Activated T-cell treated with anti-CD3 and anti-CD28 coated beads, Interleukin-2, amount 50 U/mL, for 72 hours (primary cell): ENCODE data around the gene CTBP2. TPM values are rescaled to one million over a fixed set of nuclear protein-coding genes. Genes with fewer than 3 reads are reported as not detected.

Experiments
- ATAC-seq, 2 donors: fragments of 150-1000 bp; cut with Tn5 transposase; replicated peaks in 1 of 2; 2 replicates each; pipeline ENCODE4 v1.10.0; 2021; ENCODE audit warnings: moderate library complexity in 2 of 2, mild to moderate bottlenecking in 1 of 2
- DNase-seq, 2 donors: peaks; one replicate each; pipeline ENCODE4 v3.0.0; 2021 to 2022; ENCODE audit warnings: mixed read lengths in 1 of 2
- H3K27ac Mint-ChIP-seq: one replicate; pipeline ENCODE4 v1.8.0; 2022; ENCODE audit warnings: mild to moderate bottlenecking, moderate library complexity, mixed read lengths
- H3K27me3 Mint-ChIP-seq: one replicate; pipeline ENCODE4 v1.8.0; 2022; ENCODE audit warnings: low read depth, mixed read lengths
- H3K36me3 Mint-ChIP-seq, 2 donors: one replicate each; pipeline ENCODE4 v1.8.0; 2022; ENCODE audit warnings: mixed read lengths in 2 of 2, mild to moderate bottlenecking in 1 of 2; ENCODE audit not compliant: insufficient read depth in 2 of 2
- H3K4me1 Mint-ChIP-seq: one replicate; pipeline ENCODE4 v1.8.0; 2022; ENCODE audit warnings: low read depth, mixed read lengths
- H3K4me3 Mint-ChIP-seq, 2 donors: one replicate each; pipeline ENCODE4 v1.8.0; 2022; ENCODE audit warnings: mild to moderate bottlenecking in 2 of 2, mixed read lengths in 2 of 2, moderate library complexity in 2 of 2
- H3K9me3 Mint-ChIP-seq, 2 donors: one replicate each; pipeline ENCODE4 v1.8.0; 2022; ENCODE audit warnings: mixed read lengths in 2 of 2
- total RNA-seq, 2 donors: library from RNA; stranded (reverse); gene quantifications; one replicate each; pipeline ENCODE4 v1.2.3, GENCODE V29; 2022

The CTBP2 gene
- total RNA-seq, 2 donors from 2014 or later = 0.72 to 2.5 TPM

DNA sequence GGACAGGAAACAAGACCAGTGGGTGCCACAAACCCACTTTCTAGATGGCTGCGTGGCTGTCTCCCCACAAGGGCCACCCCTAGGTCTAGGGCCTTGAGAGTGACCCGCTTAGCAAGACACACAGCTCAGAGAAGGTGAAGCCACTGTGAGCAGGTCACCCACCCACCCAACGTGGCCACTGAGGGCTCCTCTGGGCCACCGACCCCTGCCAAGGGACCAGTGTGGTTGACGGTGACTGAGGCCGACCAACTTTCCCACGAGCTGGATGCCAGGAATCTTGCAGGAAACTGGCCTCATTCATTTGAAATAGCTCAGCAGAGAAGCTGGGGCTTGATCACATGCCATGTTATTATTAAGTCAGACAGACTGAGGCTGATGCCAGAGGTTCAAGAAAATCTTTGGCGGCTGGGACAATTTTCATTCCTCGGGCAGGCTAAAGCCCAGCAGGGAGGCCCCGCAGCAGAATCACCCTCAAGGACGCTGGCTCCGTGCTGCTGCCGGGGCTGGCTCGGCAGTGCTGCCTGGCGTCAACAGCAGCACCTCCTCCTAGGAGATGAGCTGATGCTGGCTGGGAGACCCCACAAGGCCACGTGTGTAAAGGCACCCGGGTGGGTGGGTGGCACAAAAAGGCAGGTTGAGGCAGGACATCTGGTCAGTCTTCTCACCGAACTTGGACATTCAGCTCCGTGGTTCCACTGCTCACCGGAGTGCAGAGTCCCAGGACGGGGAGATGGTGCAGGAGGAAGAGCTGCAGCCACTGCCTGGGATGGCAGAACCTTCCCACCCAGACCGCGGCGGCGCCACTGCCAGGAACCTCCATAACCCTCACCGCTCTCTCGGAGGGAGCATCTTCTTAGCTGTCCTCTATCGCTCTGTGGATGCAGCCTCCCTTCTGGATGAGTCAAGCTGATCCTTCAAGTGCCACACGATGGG, 160.7 kb downstream of the CTBP2 start:
- Mint-ChIP-seq H3K4me1 (no peaks in the 10 kb centered on the region), H3K4me3 (no peak overlapping the region), H3K9me3 (no peaks in the 10 kb centered on the region), H3K27ac (no peak overlapping the region), H3K27me3 (no peaks in the 10 kb centered on the region), H3K36me3 (no peaks in the 10 kb centered on the region)
- no peak for ATAC-seq
- DNase-seq = no peak

DNA sequence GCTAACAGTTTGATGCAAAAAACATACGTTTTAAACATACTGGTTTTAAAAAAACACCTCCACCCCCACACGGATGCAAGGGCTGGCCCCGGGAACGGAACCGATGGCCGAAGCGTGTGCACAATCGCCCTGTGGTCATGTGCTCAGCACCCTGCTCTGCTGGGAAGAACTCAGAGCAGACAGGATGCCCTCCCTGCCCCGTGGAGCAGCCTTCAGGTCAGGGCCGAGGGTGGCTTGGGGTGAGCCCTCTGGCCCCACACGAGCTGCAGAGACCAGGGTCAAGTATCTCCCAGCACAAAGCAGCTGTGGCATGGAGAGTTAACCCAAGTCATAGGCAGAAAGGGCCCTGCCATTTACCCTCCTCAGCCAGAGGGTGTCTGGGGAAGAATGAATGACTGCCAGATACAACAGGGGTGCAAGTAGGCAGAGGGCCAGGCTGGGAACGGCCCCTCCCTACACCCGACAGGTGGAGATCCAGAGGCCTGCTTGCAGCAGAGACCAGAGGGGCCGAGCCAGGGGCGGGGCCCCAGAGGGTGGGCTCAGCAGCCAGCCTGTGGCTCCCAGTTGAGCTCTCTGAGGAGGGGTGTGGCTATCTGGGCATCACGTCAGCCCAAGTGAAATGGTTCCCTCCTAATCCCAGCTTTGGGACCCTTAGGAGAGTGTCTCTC, 161.6 kb downstream of the CTBP2 start:
- Mint-ChIP-seq H3K9me3 (no peaks in the 10 kb centered on the region), H3K4me1 (no peaks in the 10 kb centered on the region), H3K36me3 (no peaks in the 10 kb centered on the region), H3K27ac (no peak overlapping the region), H3K4me3 (no peak overlapping the region), H3K27me3 (no peaks in the 10 kb centered on the region)
- ATAC-seq (peak in 1 of 2 donors; percentile 7), DNase-seq (no peak)

DNA sequence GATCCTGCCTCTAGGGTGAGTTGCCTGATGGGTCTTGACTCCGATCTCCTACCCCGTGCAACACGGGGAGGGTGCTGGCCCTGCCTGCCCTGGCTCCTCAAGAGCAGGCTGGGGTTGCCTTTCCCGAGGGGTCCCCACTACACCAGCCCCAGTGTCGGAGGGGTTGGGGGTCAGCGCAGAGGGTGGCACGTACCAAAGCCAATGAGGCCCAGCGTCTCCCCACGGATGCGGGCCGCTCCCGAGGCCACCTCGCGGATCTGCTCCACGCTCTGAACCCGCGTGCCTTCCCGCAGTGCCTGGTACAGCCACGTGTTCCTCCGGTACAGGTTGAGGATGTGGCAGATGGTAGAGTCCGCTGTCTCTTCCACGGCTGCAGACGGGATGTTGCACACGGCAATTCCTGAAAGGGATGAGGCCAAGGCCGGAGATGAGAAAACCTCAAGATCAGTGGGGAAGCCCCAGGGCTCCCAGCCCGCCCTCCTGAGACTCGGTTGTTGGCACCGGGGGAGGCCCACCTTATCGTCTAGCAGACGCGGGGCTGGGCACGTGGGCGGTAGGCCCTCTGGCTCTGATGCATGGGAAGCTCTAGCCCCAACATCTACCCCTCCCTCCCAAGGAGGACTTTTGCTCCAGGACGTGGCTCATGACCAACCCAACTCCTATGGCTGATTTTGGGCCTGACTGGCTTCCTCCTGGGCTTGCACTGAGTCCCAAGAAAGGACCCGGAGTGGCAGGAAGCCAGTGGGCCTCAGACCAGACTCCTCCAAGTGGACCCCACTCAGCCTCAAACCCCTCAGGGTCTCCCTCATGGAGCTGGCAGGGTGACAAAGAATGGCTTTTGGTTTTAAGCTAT, 162.4 kb downstream of the CTBP2 start:
- ATAC-seq = no peak
- Mint-ChIP-seq H3K4me1 (no peaks in the 10 kb centered on the region), H3K9me3 (no peaks in the 10 kb centered on the region), H3K27me3 (no peaks in the 10 kb centered on the region), H3K4me3 (no peak overlapping the region), H3K36me3 (no peaks in the 10 kb centered on the region), H3K27ac (no peak overlapping the region)
- DNase-seq = no peak

DNA sequence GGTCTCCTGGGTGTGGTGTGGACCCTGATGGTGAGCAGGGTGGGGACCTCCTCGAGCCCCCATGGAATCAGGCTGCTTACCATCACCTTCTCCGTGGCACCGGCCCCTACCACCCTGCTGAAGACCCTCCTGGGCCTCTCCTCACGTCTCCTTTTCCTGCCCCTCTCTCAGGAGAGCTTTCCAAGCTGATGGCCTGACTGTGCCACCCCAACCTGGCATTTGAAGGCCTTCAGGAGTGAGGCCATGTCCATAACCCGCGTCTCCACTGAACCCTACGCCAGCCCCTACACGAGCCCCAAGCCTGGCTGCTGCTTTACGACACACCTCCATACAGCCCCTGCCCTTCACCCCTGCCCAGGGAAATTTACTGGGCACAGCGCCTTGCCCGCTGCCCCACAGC, 163.1 kb downstream of the CTBP2 start:
- ATAC-seq (no peak), DNase-seq (no peak)
- Mint-ChIP-seq H3K4me1 (no peaks in the 10 kb centered on the region), H3K4me3 (no peak overlapping the region), H3K36me3 (no peaks in the 10 kb centered on the region), H3K9me3 (no peaks in the 10 kb centered on the region), H3K27ac (no peak overlapping the region), H3K27me3 (no peaks in the 10 kb centered on the region)

DNA sequence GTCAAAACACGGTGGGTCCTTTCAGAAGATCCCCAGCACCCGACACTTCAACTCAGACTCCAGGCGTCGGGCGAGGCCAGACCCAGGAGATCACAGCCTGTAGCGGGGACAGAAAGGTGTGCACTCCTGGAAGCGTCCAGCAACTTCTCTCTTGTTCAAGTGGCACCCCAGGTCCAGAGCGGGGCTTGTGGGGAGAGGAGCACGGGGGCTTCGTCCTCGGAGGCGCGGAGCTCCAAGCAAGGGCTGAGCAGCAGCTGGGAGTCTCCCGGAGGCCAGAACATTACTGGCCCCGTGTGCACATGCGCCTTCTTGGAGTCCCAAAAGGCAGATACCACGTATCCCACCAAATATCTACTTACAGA, 163.5 kb downstream of the CTBP2 start:
- H3K36me3 Mint-ChIP-seq = no peaks in the 10 kb centered on the region
- H3K4me3 Mint-ChIP-seq = no peak overlapping the region
- H3K27ac Mint-ChIP-seq = no peak overlapping the region
- H3K4me1 Mint-ChIP-seq = no peaks in the 10 kb centered on the region
- no peak for ATAC-seq
- no peaks in the 10 kb centered on the region for H3K9me3 Mint-ChIP-seq
- H3K27me3 Mint-ChIP-seq = no peaks in the 10 kb centered on the region
- no peak for DNase-seq

DNA sequence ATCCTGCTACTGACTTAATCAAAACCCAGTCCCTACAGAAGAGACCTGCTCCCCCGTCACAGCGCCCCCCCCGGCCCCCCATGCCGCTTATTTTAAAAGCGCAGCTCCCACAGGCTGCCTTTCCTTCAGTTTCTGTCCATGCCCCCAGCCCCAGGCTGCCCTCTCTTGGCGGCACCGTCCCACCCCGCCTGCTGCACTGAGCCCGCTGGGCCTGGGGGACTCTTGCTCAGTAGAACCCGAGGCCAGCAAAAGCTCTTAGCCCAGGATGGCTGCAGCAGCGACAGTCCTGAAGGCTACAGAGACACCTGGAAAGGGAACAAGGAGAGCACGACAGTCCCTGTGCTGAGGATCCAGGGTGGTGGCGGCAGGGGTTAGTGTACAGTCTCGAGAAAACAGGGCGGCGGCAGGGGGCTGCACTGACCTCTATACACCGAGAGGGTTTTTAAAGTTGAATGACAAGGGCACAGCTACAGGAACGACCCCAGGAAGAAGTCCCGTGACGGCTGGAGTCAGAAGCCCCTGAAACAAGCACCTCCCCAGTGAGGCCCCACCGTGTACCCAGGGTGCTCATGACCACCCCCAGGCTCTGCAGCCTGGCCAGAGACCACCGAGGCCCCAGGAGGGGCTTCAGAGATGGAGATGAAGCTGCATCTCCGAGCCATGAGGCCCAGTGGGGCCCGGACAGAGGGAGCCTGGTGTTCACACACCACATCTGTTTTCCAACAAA, 164.1 kb downstream of the CTBP2 start:
- DNase-seq (no peak), ATAC-seq (no peak)
- Mint-ChIP-seq H3K27ac (no peak overlapping the region), H3K36me3 (no peaks in the 10 kb centered on the region), H3K9me3 (no peaks in the 10 kb centered on the region), H3K4me3 (no peak overlapping the region), H3K27me3 (no peaks in the 10 kb centered on the region), H3K4me1 (no peaks in the 10 kb centered on the region)

DNA sequence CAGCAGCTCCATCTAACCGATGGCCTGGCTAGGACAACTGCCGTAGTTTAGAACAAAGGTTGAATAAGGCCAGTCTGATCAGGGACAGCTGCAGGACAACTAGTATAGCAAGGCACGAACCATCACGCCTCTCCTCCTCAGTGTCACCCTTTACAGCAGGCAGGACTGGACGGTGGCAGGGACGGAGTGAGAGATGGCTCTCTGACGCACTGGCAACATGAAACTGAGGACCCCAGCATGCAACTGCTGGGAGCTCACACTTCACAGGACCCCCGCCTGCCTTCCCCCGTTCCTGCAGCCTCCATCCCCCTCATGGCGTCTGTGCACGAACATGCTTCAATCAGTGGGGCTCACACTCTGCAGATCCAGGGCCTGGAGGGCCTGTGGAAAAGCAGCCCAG, 164.8 kb downstream of the CTBP2 start:
- H3K27ac Mint-ChIP-seq = no peak overlapping the region
- no peaks in the 10 kb centered on the region for H3K36me3 Mint-ChIP-seq

DNA sequence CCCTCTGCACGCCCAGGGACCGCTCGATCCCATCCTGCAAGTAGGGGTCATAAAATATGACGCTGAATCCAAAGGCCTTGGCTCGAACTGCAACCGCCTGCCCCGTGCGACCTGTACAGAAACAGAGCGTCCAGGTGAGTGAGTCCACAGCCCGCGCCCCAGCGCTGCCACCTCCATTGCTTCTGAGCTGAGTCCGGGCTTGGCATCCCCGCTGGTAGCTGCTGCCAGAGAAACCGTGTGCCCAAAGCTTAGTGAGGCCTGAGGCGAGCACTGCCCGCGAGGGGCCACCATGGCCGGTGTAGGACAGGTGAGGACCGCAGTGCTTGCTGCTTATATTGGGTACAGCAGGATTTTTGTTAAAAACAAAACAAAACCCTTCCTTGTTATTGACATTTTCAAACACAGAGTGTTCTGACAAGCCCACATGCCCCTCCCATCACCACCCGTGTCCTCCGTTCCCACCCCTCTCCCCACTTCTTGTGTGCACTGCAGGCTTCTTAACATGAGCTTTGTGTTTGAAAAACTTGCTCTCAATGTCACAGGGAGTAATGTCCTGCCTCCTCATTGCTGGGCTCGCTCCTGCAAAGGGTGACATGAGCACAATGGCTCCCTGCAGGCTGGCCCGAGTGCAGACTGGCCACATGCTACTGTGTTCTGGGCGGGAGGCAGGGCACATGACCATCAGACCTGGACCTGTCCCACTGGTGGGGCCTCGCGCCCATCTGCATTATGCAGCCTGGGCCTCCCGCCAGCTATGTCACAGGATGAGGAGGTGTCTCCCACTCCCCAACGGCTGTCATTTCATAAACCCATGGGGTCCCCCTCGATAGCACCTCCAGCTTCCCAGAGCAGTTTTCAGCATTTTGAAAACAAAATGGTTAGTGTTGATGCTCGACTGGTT, 165.5 kb downstream of the CTBP2 start:
- H3K27ac Mint-ChIP-seq = no peak overlapping the region
- no peaks in the 10 kb centered on the region for H3K4me1 Mint-ChIP-seq
- no peak for ATAC-seq
- H3K4me3 Mint-ChIP-seq = no peak overlapping the region
- no peak for DNase-seq
- H3K36me3 Mint-ChIP-seq = no peaks in the 10 kb centered on the region
- no peaks in the 10 kb centered on the region for H3K9me3 Mint-ChIP-seq
- no peaks in the 10 kb centered on the region for H3K27me3 Mint-ChIP-seq

More for the DNA sequence above, 164.8 kb downstream of the CTBP2 start:
- ATAC-seq = no peak
- no peak for DNase-seq
- H3K4me1 Mint-ChIP-seq = no peaks in the 10 kb centered on the region
- no peaks in the 10 kb centered on the region for H3K27me3 Mint-ChIP-seq
- no peak overlapping the region for H3K4me3 Mint-ChIP-seq
- H3K9me3 Mint-ChIP-seq = no peaks in the 10 kb centered on the region

DNA sequence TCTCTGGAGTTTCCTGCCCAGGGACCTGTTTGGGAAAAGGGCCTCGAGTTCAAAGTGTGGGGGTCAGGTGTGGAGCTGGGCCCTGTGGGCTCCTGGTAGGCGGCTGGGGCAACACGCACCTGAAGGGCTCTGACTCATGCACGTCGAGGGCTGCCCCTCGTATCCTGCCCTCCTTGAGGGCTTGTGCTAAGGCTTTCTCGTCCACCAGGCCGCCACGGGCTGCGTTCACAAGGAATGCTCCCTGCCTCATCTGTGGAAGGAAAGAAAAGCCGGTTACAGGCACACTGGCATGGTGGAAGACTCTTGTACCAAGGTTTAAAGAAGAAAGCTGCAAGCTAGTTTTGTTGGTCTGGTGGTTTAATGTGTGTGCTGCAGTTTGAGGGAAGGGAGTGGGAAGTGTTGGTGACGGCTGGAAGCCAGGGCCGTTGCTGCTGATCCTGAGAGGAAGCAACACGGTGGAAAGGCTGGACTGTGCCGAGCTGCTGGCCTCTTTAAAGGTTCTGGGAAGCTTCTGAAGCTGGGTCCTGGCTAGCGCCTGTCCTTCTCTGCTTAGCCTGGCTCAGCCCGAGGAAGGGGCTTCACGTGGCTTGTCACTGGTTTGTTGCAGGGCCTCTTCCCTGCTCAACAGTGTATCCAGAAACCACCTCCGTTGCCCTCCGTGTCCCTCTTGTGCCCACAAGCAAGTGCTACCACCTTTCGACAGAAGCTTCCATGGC, 166.5 kb downstream of the CTBP2 start:
- Mint-ChIP-seq H3K27ac (no peak overlapping the region), H3K4me1 (no peaks in the 10 kb centered on the region), H3K9me3 (no peaks in the 10 kb centered on the region), H3K4me3 (no peak overlapping the region), H3K36me3 (peaks cover 0 to 2% of the 10 kb centered on the region in 2 donors), H3K27me3 (no peaks in the 10 kb centered on the region)
- DNase-seq (no peak), ATAC-seq (no peak)

DNA sequence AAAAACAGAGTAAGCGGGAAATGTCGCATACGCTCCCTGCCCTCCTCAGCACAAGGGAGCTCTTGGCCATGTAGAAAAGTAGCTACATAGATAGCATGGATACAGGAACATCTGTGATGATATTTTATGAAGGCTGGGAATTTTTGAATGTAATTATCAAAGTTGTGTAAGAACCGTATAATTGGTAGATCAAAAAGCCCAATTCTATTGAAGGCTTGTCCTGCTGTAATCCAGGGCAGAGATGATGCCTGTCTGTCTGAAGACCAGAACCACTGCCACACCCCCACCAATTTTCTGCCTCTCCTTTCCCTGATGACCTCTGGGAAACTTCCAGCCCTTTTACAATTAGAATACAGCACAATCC, 167.0 kb downstream of the CTBP2 start:
- H3K4me1 Mint-ChIP-seq = no peaks in the 10 kb centered on the region
- H3K9me3 Mint-ChIP-seq = no peaks in the 10 kb centered on the region
- no peak for DNase-seq
- peaks cover 0 to 2% of the 10 kb centered on the region in 2 donors for H3K36me3 Mint-ChIP-seq
- no peak for ATAC-seq
- H3K4me3 Mint-ChIP-seq = no peak overlapping the region
- H3K27me3 Mint-ChIP-seq = no peaks in the 10 kb centered on the region
- no peak overlapping the region for H3K27ac Mint-ChIP-seq

DNA sequence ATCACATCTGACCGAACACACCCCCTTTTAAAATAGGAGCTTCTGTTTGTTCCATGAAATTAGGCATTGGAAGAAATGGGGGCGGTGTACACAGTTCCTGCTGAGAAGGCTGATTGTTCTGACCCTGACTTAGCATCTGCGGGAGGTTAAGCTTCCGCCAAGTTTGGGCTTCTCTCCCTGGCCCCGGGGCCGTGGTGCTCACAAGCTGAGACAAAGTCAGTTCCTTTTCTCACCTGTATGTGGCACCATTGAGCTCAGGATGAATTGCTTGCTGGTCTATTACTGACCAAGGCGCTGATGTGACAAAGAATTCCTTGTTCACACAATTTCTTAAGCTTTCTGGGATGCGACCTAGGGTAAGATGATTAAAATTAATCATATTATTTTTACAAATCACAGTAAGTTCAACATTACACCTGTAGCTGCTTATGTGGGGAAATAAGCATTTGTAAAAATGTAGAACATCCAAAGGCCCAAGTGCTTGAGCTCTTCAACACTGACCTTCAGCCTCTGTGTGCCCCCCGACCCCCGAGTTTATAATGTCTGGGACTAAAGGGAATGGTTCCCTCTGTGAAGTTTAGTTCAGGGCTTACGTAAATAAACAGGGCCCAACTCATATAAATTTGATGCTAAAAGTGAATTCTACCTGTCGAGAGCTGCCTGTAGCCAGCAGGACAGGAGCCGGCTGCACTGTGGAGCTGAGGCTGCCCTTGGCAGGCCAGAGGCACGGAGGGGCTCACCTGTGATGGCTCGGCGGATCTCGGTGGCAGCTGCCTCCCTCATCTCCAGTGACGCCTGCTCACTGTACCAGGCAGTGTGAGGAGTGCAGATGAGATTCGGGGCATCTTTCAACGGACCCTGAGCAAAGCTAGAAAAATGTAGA, 167.7 kb downstream of the CTBP2 start:
- DNase-seq (peak in 1 of 2 donors; percentile 29), ATAC-seq (peak; percentile 41 to 44)
- H3K36me3 Mint-ChIP-seq = peaks cover 0 to 2% of the 10 kb centered on the region in 2 donors
- H3K9me3 Mint-ChIP-seq = no peaks in the 10 kb centered on the region
- no peaks in the 10 kb centered on the region for H3K4me1 Mint-ChIP-seq
- no peak overlapping the region for H3K27ac Mint-ChIP-seq
- no peaks in the 10 kb centered on the region for H3K27me3 Mint-ChIP-seq
- H3K4me3 Mint-ChIP-seq = no peak overlapping the region
